ENCODE measurements around the gene PCSK5. TPM values are rescaled to one million over a fixed set of nuclear protein-coding genes. Genes with fewer than 3 reads are reported as not detected.

PCSK5 gene
- total and polyA plus RNA-seq, 2 donors (not counting 3 experiments of a cell fraction or from before 2014, with no cell fraction given) = 2.6 to 4.8 TPM

- Histone ChIP-seq H3K9me1 (replicated peaks; ENCODE audit: control insufficient read depth, extremely low read depth, insufficient read depth, low read length) (no peaks in the 10 kb centered on the region), H4K20me1 (replicated peaks; ENCODE audit: control insufficient read depth, extremely low read depth, insufficient read depth, low read length) (no peaks in the 10 kb centered on the region), H3K9me3 (replicated peaks; ENCODE audit: control insufficient read depth, insufficient read depth, low read length) (no peaks in the 10 kb centered on the region), H3K4me2 (ENCODE audit: insufficient read depth, low read length) (no peak overlapping the region), H3K9ac (replicated peaks; ENCODE audit: extremely low read depth, insufficient read depth, low read length) (no peak overlapping the region), H3K27ac (ENCODE audit: insufficient read depth, low read depth, low read length) (no peak overlapping the region), H3K4me3 (replicated peaks in 1 of 3; ENCODE audit: insufficient read depth in 1 of 3, low read depth in 1 of 3, low read length in 3 of 3) (no peak overlapping the region), H3K79me2 (ENCODE audit: control insufficient read depth, insufficient read depth, low read length) (no peaks in the 10 kb centered on the region), H3K27me3 (ENCODE audit: control insufficient read depth in 2 of 2, insufficient read depth in 2 of 2, low read length in 2 of 2) (no peaks in the 10 kb centered on the region), H2AFZ (ENCODE audit: low read depth, low read length) (no peak overlapping the region), H3K36me3 (ENCODE audit: control insufficient read depth in 2 of 2, extremely low read depth in 1 of 2, insufficient read depth in 2 of 2, low read length in 2 of 2) (no peaks in the 10 kb centered on the region), H3K4me1 (ENCODE audit: control insufficient read depth, extremely low read depth, insufficient read depth, low read length) (no peaks in the 10 kb centered on the region)
- dilution Hi-C loops (cut with MboI; ENCODE audit: extremely low pct_ligation_motif_present, low sequenced_read_pairs) = no loop called here
- no peak for DNase-seq (ENCODE audit: low read depth, low spot score)
- no peak for TF ChIP-seq MYC (IDR thresholded peaks at IDR 0.05; ENCODE audit: low read depth, low read length)
- no peak for TF ChIP-seq CTCF (IDR thresholded peaks at IDR 0.05; ENCODE audit: extremely low read depth in 1 of 2, insufficient read depth in 1 of 2, low read depth in 1 of 2, low read length in 2 of 2)
- no peak for TF ChIP-seq POLR2AphosphoS5 (IDR thresholded peaks at IDR 0.05; ENCODE audit: insufficient read depth, low read depth, low read length)
- TF ChIP-seq FOS (IDR thresholded peaks at IDR 0.05; ENCODE audit: borderline replicate concordance, insufficient read depth, low read length) = no peak
- TF ChIP-seq JUN (IDR thresholded peaks at IDR 0.05; ENCODE audit: borderline replicate concordance, insufficient read depth, insufficient read length, low read depth) = no peak
- TF ChIP-seq POLR2A (IDR thresholded peaks at IDR 0.05; ENCODE audit: low read depth, low read length) = no peak
- TF ChIP-seq GATA2 (IDR thresholded peaks at IDR 0.05; ENCODE audit: insufficient read depth, insufficient read length, low read depth, low read length) = no peak
- TF ChIP-seq EZH2 (IDR thresholded peaks at IDR 0.05; ENCODE audit: borderline replicate concordance, low read depth, low read length, severe bottlenecking) = no peak
- TF ChIP-seq MAX (IDR thresholded peaks at IDR 0.05; ENCODE audit: insufficient read depth, insufficient read length) = no peak
- POLR2A ChIA-PET = no interaction called here
- FAIRE-seq = no peak
- no TSS peak for BruUV-seq (replicated peaks)
- intact Hi-C loops (cut with micrococcal nuclease) = no loop called here
- CTCF ChIA-PET = no interaction called here
Measured at GRCh38 chr9:76342201-76342600, 451.7 kb downstream of the PCSK5 start.
